Calu3 (cell line): Measurements from ENCODE around the gene PPFIA1. TPM values are rescaled to one million over a fixed set of nuclear protein-coding genes. Genes with fewer than 3 reads are reported as not detected.

Experiments used
- BruUV-seq: library from RNA; stranded (reverse); fragments of 400-500 nt; replicated peaks from 2 replicates; lab custom pipeline; 2021; lab: Mats Ljungman, UMichigan
- CTCF ChIA-PET: fragments of 300-600 bp; sonication (Branson Sonifier 250); formaldehyde crosslinking; loops from one replicate; lab custom pipeline; 2022; ENCODE audit warnings: antibody characterized with exemption; lab: Charles Lee
- DNase-seq: peaks from one replicate; pipeline ENCODE4 v3.0.0; 2022
- H3K27ac Mint-ChIP-seq: one replicate; pipeline ENCODE4 v1.8.0; 2022; ENCODE audit warnings: mixed read lengths; ENCODE audit not compliant: unreplicated experiment
- H3K27me3 Mint-ChIP-seq: one replicate; pipeline ENCODE4 v1.8.0; 2022; ENCODE audit warnings: mixed read lengths; ENCODE audit not compliant: unreplicated experiment
- H3K36me3 Mint-ChIP-seq: one replicate; pipeline ENCODE4 v1.8.0; 2022; ENCODE audit warnings: mild to moderate bottlenecking, moderate library complexity, mixed read lengths; ENCODE audit not compliant: insufficient read depth, unreplicated experiment
- H3K4me1 Mint-ChIP-seq: one replicate; pipeline ENCODE4 v1.8.0; 2022; ENCODE audit warnings: mild to moderate bottlenecking, low read depth, mixed read lengths; ENCODE audit not compliant: unreplicated experiment
- H3K4me3 Mint-ChIP-seq: one replicate; pipeline ENCODE4 v1.8.0; 2022; ENCODE audit warnings: mild to moderate bottlenecking, low read depth, moderate library complexity, mixed read lengths; ENCODE audit not compliant: unreplicated experiment
- H3K9me3 Mint-ChIP-seq: one replicate; pipeline ENCODE4 v1.8.0; 2022; ENCODE audit warnings: low read depth, mixed read lengths; ENCODE audit not compliant: unreplicated experiment
- CTCF ChIP-seq: fragments of 200-600 bp; IDR thresholded peaks from one replicate; pipeline ENCODE4 v1.8.0; 2022; ENCODE audit warnings: antibody characterized with exemption; ENCODE audit not compliant: unreplicated experiment
- intact Hi-C: fragments of 100-400 bp; cut with micrococcal nuclease; formaldehyde crosslinking; loops from one replicate; pipeline ENCODE4 v1.10.0; 2022; ENCODE audit not compliant: unreplicated experiment
- microRNA-seq: library from miRNA; unstranded; fragments of <30 nt; microRNA quantifications from one replicate; pipeline ENCODE4 v1.2.0, GENCODE V29; 2022
- total RNA-seq: library from RNA; stranded (reverse); gene quantifications from 2 replicates; pipeline ENCODE4 v1.2.3, GENCODE V29; 2022

PPFIA1 gene
- total RNA-seq, 1 experiment from 2014 or later = 84.0 TPM

GRCh38 chr11:70433038-70433437 is 162.5 kb downstream of the PPFIA1 start:
- H3K36me3 Mint-ChIP-seq = peaks cover 85% of the 10 kb centered on the region
- H3K4me3 Mint-ChIP-seq = no peak overlapping the region
- no peaks in the 10 kb centered on the region for H3K27me3 Mint-ChIP-seq
- intact Hi-C loops = no loop called here
- CTCF ChIA-PET = no interaction called here
- DNase-seq = no peak
- BruUV-seq = no TSS peak
- H3K9me3 Mint-ChIP-seq = no peaks in the 10 kb centered on the region
- no peak for TF ChIP-seq CTCF
- no peak overlapping the region for H3K27ac Mint-ChIP-seq
- no peaks in the 10 kb centered on the region for H3K4me1 Mint-ChIP-seq

GRCh38 chr11:70433526-70433925 is 163.0 kb downstream of the PPFIA1 start:
- no peak for TF ChIP-seq CTCF
- peaks cover 85% of the 10 kb centered on the region for H3K36me3 Mint-ChIP-seq
- no peaks in the 10 kb centered on the region for H3K27me3 Mint-ChIP-seq
- intact Hi-C loops = no loop called here
- no peak overlapping the region for H3K4me3 Mint-ChIP-seq
- no TSS peak for BruUV-seq
- no peaks in the 10 kb centered on the region for H3K9me3 Mint-ChIP-seq
- no peak for DNase-seq
- no peak overlapping the region for H3K27ac Mint-ChIP-seq
- CTCF ChIA-PET = no interaction called here
- H3K4me1 Mint-ChIP-seq = no peaks in the 10 kb centered on the region

Small RNA genes lying within 50 kb of the gene (microRNA-seq; reads per million reads assigned to microRNA genes)
- 53.8 reads per million, percentile 57 among the genes with 10 or more reads in this experiment for gene MIR548K

Other genes starting within 250 kb of the PPFIA1 start
- 10.4 and 17.8 TPM in 2 replicates for gene ANO1, start 192.4 kb upstream of the PPFIA1 start, total RNA-seq
- gene FADD, start 67.4 kb upstream of the PPFIA1 start, total RNA-seq = 40.2 and 49.4 TPM in 2 replicates
- 448 and 498 TPM in 2 replicates for gene CTTN, start 127.8 kb downstream of the PPFIA1 start, total RNA-seq